A673 (cell line): ENCODE results near the gene SSBP3. TPM values are rescaled to one million over a fixed set of nuclear protein-coding genes. Genes with fewer than 3 reads are reported as not detected.

Experiments used
- BruUV-seq: library from RNA; stranded (reverse); fragments of 400-500 nt; replicated peaks from 2 replicates; lab custom pipeline; 2021; lab: Mats Ljungman, UMichigan
- CTCF ChIA-PET: fragments of 300-600 bp; sonication (Branson Sonifier 250); formaldehyde crosslinking; loops from one replicate; lab custom pipeline; 2022; ENCODE audit warnings: antibody characterized with exemption; lab: Charles Lee
- POLR2A ChIA-PET: fragments of 300-600 bp; sonication (Branson Sonifier 250); formaldehyde crosslinking; loops from one replicate; lab custom pipeline; 2022; ENCODE audit warnings: antibody characterized with exemption; ENCODE audit not compliant: low non-redundant PET; lab: Charles Lee
- DNase-seq: peaks from one replicate; pipeline ENCODE4 v3.0.0-alpha.2; 2015; ENCODE audit warnings: low spot score
- H3K27ac ChIP-seq: fragments of 200-600 bp; sonication (generic); 2 replicates; pipeline ENCODE4 v1.5.1; 2016; ENCODE audit warnings: mixed run types, low read depth, mild to moderate bottlenecking, mixed read lengths, antibody characterized with exemption, low read length; ENCODE audit not compliant: poor library complexity, severe bottlenecking
- H3K27me3 ChIP-seq: fragments of 200-600 bp; sonication (generic); replicated peaks from 2 replicates; pipeline ENCODE4 v1.6.1; 2017; ENCODE audit warnings: mixed run types, low read depth, mild to moderate bottlenecking, mixed read lengths, antibody characterized with exemption, low read length; ENCODE audit not compliant: insufficient read depth, poor library complexity
- H3K36me3 ChIP-seq: fragments of 200-600 bp; sonication (generic); 2 replicates; pipeline ENCODE4 v1.6.1; 2016; ENCODE audit warnings: mixed run types, mild to moderate bottlenecking, mixed read lengths, antibody characterized with exemption, low read length; ENCODE audit not compliant: insufficient read depth, poor library complexity, severe bottlenecking
- H3K4me1 ChIP-seq: fragments of 200-600 bp; sonication (generic); 2 replicates; pipeline ENCODE4 v1.6.1; 2017; ENCODE audit warnings: mixed run types, mild to moderate bottlenecking, mixed read lengths, antibody characterized with exemption, low read length; ENCODE audit not compliant: insufficient read depth, poor library complexity, severe bottlenecking
- H3K4me3 ChIP-seq: fragments of 200-600 bp; sonication (generic); 2 replicates; pipeline ENCODE4 v1.5.1; 2016; ENCODE audit warnings: low read depth, mixed run types, mild to moderate bottlenecking, mixed read lengths, low read length; ENCODE audit not compliant: poor library complexity, severe bottlenecking
- H3K9me3 ChIP-seq: fragments of 200-600 bp; sonication (generic); 2 replicates; pipeline ENCODE4 v1.6.1; 2016; ENCODE audit warnings: mixed run types, low read depth, mild to moderate bottlenecking, mixed read lengths, antibody characterized with exemption, low read length; ENCODE audit not compliant: poor library complexity, severe bottlenecking
- EZH2 ChIP-seq: fragments of 200-600 bp; sonication (generic); IDR thresholded peaks from 2 replicates; pipeline ENCODE4 v1.6.1; 2017; ENCODE audit warnings: borderline replicate concordance, low read depth, mild to moderate bottlenecking, mixed read lengths, antibody characterized with exemption, low read length; ENCODE audit not compliant: poor library complexity, severe bottlenecking
- intact Hi-C: fragments of 100-400 bp; cut with micrococcal nuclease; formaldehyde crosslinking; loops from one replicate; pipeline ENCODE4 v1.10.0; 2022; ENCODE audit not compliant: unreplicated experiment
- total RNA-seq: library from RNA; stranded (reverse); gene quantifications from 2 replicates; pipeline ENCODE4 v1.2.3, GENCODE V29; 2021
- TF ChIP-seq, protein P1 (sequence below): fragments of 300-800, 200-600 bp; sonication (generic); conservative IDR thresholded peaks from 2 replicates; pipeline ENCODE4 v1.5.1; 2017; ENCODE audit warnings: low read depth, mild to moderate bottlenecking, antibody characterized with exemption, low read length, moderate library complexity, mixed read lengths

SSBP3 gene
- total RNA-seq, 1 experiment from 2014 or later, result 43.0 TPM

DNA sequence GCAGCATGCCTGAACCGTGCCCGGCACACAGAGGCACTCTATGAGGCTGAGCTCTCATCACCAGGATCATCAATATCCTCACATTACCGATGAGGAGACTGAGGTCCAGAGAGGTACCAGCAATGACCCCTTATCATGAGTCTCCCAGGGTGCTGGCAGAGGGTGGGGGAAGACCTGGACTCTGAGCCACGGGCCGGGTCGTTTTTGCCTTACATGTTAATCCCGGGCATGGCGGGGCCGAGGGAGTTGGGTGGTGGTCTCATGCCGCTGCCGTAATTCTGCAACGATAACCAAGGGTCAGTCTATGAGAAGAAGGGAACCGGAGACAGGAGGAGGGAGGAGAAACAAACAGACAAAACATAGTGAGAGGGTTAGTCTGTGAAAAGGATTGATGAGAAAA, 163.2 kb downstream of the SSBP3 start:
- CTCF ChIA-PET, result no interaction called here
- Histone ChIP-seq H3K27me3 (no peaks in the 10 kb centered on the region), H3K9me3 (no peaks in the 10 kb centered on the region), H3K4me3 (no peak overlapping the region), H3K36me3 (no peaks in the 10 kb centered on the region), H3K4me1 (peaks cover 4% of the 10 kb centered on the region), H3K27ac (no peak overlapping the region)
- no TSS peak for BruUV-seq
- intact Hi-C loops, result no loop called here
- TF ChIP-seq, protein P1, sequence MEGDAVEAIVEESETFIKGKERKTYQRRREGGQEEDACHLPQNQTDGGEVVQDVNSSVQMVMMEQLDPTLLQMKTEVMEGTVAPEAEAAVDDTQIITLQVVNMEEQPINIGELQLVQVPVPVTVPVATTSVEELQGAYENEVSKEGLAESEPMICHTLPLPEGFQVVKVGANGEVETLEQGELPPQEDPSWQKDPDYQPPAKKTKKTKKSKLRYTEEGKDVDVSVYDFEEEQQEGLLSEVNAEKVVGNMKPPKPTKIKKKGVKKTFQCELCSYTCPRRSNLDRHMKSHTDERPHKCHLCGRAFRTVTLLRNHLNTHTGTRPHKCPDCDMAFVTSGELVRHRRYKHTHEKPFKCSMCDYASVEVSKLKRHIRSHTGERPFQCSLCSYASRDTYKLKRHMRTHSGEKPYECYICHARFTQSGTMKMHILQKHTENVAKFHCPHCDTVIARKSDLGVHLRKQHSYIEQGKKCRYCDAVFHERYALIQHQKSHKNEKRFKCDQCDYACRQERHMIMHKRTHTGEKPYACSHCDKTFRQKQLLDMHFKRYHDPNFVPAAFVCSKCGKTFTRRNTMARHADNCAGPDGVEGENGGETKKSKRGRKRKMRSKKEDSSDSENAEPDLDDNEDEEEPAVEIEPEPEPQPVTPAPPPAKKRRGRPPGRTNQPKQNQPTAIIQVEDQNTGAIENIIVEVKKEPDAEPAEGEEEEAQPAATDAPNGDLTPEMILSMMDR, result no peak
- TF ChIP-seq EZH2, result no peak
- no peak for DNase-seq
- POLR2A ChIA-PET, result no interaction called here

DNA sequence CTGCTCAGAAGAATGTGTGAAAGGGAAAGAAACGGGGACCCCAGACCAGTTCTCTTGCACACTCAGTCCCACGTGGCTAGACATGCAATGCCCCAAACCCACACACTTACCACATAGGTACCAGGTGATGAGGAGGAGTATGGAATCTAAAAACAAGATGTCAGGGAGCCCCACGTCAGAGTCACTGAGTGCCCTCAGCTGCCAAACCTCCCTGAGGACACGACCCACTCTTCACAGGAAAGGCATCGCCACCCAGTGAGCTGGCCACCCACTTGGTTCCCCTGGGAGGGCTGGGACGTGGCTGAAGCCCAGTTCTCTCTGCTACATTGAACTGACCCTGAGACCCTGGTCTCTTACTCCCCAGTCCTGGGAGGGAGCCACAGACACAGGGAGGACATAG, 164.8 kb downstream of the SSBP3 start:
- Histone ChIP-seq H3K27me3 (no peaks in the 10 kb centered on the region), H3K27ac (no peak overlapping the region), H3K4me1 (peaks cover 4% of the 10 kb centered on the region), H3K36me3 (no peaks in the 10 kb centered on the region), H3K4me3 (no peak overlapping the region), H3K9me3 (no peaks in the 10 kb centered on the region)
- POLR2A ChIA-PET, result no interaction called here
- DNase-seq, result no peak
- no peak for TF ChIP-seq EZH2
- CTCF ChIA-PET, result no interaction called here
- BruUV-seq, result no TSS peak
- intact Hi-C loops, result no loop called here

GRCh38 chr1:54240741-54241335, 165.4 kb downstream of the SSBP3 start:
- TF ChIP-seq EZH2, result no peak
- H3K4me1 ChIP-seq, result peaks cover 4% of the 10 kb centered on the region
- no peak overlapping the region for H3K4me3 ChIP-seq
- H3K27ac ChIP-seq, result no peak overlapping the region
- H3K9me3 ChIP-seq, result no peaks in the 10 kb centered on the region
- CTCF ChIA-PET, result no interaction called here
- BruUV-seq, result no TSS peak
- H3K36me3 ChIP-seq, result no peaks in the 10 kb centered on the region
- POLR2A ChIA-PET, result no interaction called here
- intact Hi-C loops, result no loop called here
- no peak for DNase-seq
- no peaks in the 10 kb centered on the region for H3K27me3 ChIP-seq

- POLR2A ChIA-PET, result no interaction called here
- Histone ChIP-seq H3K4me3 (no peak overlapping the region), H3K36me3 (no peaks in the 10 kb centered on the region), H3K9me3 (no peaks in the 10 kb centered on the region), H3K27ac (no peak overlapping the region), H3K27me3 (no peaks in the 10 kb centered on the region), H3K4me1 (peaks cover 4% of the 10 kb centered on the region)
- no TSS peak for BruUV-seq
- TF ChIP-seq, protein P1, result no peak
- TF ChIP-seq EZH2, result no peak
- intact Hi-C loops, result no loop called here
- CTCF ChIA-PET, result interaction anchor here (0.6 kb wide), 1 partner anchor 21 kb away, joined by 9 read pairs; no protein-coding TSS in a partner anchor
- no peak for DNase-seq
These were observed 166.6 kb downstream of the SSBP3 start for GRCh38 chr1:54239631-54240031.
